ENCODE data around the gene MMP7.

GRCh38 chr11:102560555-102561011 lies 30.0 kb upstream of the MMP7 start:
- no peak for TF ChIP-seq POLR2A (IDR thresholded peaks at IDR 0.05; ENCODE audit: low read length)
- no peak for TF ChIP-seq NPAS2 (CRISPR knock-in tag; IDR thresholded peaks at IDR 0.05; ENCODE audit: borderline replicate concordance)
- no peak for TF ChIP-seq CTCF (IDR thresholded peaks at IDR 0.05)
- no peak for TF ChIP-seq MYC (IDR thresholded peaks at IDR 0.05; ENCODE audit: borderline replicate concordance, low read length)
- TF ChIP-seq MAZ (IDR thresholded peaks at IDR 0.05; ENCODE audit: borderline replicate concordance, low read depth, low read length), result no peak
- no peak for TF ChIP-seq POLR2AphosphoS2 (conservative IDR thresholded peaks at IDR 0.05; ENCODE audit: low read length)
- TF ChIP-seq ELK1 (IDR thresholded peaks at IDR 0.05; ENCODE audit: low read depth, low read length), result no peak
- no peak for TF ChIP-seq PBX3 (IDR thresholded peaks at IDR 0.05)
- TF ChIP-seq BHLHE40 (IDR thresholded peaks at IDR 0.05; ENCODE audit: low read depth, low read length), result no peak

All from A549 (cell line).